Rectal smooth muscle tissue (tissue), 1 donor: ENCODE measurements around the gene SPRR2G.
"Not testable (repeated sequence)": the region's sequence is repeated elsewhere in the genome, so short reads cannot be mapped to it uniquely, and the experiment has no call there.

Experiments
- H3K27ac ChIP-seq: one replicate; pipeline ENCODE4 v1.7.0; 2013; ENCODE audit warnings: low read depth, low read length, inconsistent platforms
- H3K27me3 ChIP-seq: one replicate; pipeline ENCODE4 v1.7.0; 2013; ENCODE audit warnings: low read length; ENCODE audit not compliant: control insufficient read depth, insufficient read depth
- H3K36me3 ChIP-seq: one replicate; pipeline ENCODE4 v1.7.0; 2013; ENCODE audit warnings: low read length; ENCODE audit not compliant: control insufficient read depth, insufficient read depth
- H3K4me1 ChIP-seq: one replicate; pipeline ENCODE4 v1.7.0; 2013; ENCODE audit warnings: low read length; ENCODE audit not compliant: control insufficient read depth, insufficient read depth
- H3K4me3 ChIP-seq: one replicate; pipeline ENCODE4 v1.7.0; 2013; ENCODE audit warnings: low read length
- H3K9ac ChIP-seq: one replicate; pipeline ENCODE4 v1.7.0; 2013; ENCODE audit warnings: low read length

The SPRR2G gene

DNA sequence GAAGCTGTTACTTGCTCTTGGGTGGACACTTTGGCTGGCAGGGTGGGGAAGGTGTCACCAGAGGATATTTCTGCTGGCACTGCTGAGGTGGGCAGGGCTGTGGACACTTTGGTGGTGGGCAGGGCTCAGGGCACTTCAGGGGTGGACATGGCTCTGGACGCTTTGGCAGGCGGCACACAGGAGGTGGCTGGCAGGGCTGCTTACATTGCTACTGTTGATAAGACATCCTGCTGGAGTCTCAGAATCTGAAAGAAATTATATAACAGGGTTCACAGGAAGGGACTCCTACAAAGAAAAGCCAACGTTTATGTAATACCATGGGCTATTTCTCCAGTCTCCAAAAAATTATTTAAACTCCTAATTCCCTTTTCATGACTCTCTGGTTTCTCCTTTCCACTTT is 10.2 kb downstream of the SPRR2G start:
- Histone ChIP-seq H3K4me1 (no peaks in the 10 kb centered on the region), H3K27ac (no peak overlapping the region), H3K9ac (no peak overlapping the region), H3K36me3 (no peaks in the 10 kb centered on the region), H3K4me3 (no peak overlapping the region), H3K27me3 (no peaks in the 10 kb centered on the region)

DNA sequence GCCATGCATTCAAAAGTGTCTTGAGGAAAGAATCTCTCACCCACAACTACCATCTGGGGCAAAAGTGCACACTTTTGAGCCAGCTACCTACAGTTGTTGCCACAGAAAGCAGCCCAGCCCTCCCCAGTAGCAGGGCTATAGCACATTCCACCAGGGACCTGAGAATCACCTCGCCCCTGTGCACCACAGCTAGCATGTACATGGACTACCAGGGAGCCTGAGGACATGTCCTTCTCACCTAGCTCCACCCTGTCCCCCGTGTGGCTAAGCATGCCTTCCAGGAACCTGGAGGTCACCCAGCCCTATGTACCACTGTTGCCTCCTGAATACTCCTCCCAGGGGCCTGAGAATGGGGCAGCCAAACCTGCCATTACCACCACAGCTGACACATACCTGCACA is 16.9 kb downstream of the SPRR2G start:
- Histone ChIP-seq H3K4me3 (no peak overlapping the region), H3K27ac (no peak overlapping the region), H3K4me1 (no peaks in the 10 kb centered on the region), H3K27me3 (no peaks in the 10 kb centered on the region), H3K9ac (no peak overlapping the region), H3K36me3 (no peaks in the 10 kb centered on the region)

DNA sequence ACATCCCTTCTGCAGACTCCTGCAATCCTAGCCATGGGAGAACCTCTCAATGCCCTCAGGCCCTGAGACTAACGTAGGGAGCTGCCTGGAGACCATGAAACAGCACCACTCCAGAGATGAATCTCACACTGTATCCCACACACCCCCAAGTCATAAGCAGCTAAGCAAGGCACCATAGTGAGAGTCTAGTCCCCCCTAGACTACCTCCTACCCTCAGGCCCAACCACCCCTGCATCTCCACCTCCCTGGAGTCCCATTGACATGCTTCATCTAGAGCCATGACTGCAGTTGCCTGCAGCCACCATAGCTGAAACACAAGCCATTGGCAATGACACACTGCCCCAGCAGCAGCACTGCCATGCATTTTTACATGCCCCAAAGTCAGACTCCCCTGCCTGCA is 17.4 kb downstream of the SPRR2G start:
- H3K4me3 ChIP-seq = no peak overlapping the region
- H3K27me3 ChIP-seq = no peaks in the 10 kb centered on the region
- no peaks in the 10 kb centered on the region for H3K4me1 ChIP-seq
- no peaks in the 10 kb centered on the region for H3K36me3 ChIP-seq
- H3K9ac ChIP-seq = no peak overlapping the region
- no peak overlapping the region for H3K27ac ChIP-seq

DNA sequence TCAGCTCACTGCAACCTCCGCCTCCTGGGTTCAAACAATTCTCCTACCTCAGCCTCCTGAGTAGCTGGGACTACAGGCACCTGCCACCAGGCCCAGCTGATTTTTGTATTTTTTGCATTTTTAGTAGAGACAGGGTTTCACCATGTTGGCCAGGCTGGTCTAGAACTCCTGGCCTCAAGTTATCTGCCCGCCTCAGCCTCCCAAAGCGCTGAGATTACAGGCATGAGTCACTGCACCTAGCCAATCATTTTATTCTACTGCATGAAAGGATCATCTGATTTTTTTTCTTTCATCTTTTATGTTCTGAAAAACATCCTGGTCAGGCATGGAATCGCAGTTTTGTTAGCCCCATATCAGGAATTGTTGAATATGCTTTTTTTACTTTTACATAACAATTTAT is 22.0 kb downstream of the SPRR2G start:
- not testable (repeated sequence) for H3K27ac ChIP-seq, H3K4me3 ChIP-seq, H3K27me3 ChIP-seq, H3K36me3 ChIP-seq, H3K9ac ChIP-seq, H3K4me1 ChIP-seq

DNA sequence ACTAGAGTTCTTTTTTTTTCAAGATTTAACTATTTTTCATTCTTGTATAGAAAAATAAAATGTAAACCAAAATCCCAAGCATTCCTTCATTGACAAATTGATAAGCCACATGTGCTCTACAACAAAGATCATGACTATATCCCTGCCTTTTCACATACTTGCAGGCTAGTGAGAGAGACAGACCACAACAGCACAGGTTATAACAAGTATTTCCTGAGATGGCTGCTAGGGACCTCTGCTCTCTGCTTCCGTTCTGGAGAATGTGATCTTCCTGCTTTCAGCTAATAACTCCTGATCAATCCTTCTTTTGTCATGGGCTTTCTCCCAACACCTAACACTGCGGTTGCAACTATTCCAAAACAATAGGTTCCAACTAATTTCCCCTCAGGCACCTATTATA is 23.4 kb downstream of the SPRR2G start:
- no peaks in the 10 kb centered on the region for H3K36me3 ChIP-seq
- H3K27ac ChIP-seq = no peak overlapping the region
- no peak overlapping the region for H3K9ac ChIP-seq
- no peaks in the 10 kb centered on the region for H3K27me3 ChIP-seq
- H3K4me1 ChIP-seq = no peaks in the 10 kb centered on the region
- no peak overlapping the region for H3K4me3 ChIP-seq

DNA sequence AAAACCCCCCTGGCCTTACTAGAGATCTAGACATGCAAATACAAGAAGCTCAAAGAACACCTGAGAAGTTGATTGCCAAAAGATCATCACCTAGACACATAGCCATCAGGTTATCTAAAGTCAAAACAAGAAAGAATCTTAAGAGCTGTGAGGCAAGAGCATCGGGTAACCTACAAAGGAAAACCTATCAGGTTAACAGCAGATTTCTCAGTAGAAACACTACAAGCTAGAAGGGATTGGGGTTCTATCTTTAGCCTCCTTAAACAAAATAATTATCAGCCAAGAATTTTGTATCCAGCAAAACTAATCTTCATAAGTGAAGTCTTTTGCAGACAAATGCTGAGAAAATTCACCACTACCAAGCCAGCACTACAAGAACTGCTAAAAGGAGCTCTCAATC is 25.2 kb downstream of the SPRR2G start:
- H3K27me3 ChIP-seq = no peaks in the 10 kb centered on the region
- H3K9ac ChIP-seq = no peak overlapping the region
- H3K36me3 ChIP-seq = no peaks in the 10 kb centered on the region
- H3K4me1 ChIP-seq = no peaks in the 10 kb centered on the region
- no peak overlapping the region for H3K27ac ChIP-seq
- H3K4me3 ChIP-seq = no peak overlapping the region

GRCh38 chr1:153123793-153124192 is 26.9 kb downstream of the SPRR2G start:
- not testable (repeated sequence) for H3K9ac ChIP-seq, H3K4me3 ChIP-seq, H3K36me3 ChIP-seq, H3K27ac ChIP-seq, H3K4me1 ChIP-seq, H3K27me3 ChIP-seq

DNA sequence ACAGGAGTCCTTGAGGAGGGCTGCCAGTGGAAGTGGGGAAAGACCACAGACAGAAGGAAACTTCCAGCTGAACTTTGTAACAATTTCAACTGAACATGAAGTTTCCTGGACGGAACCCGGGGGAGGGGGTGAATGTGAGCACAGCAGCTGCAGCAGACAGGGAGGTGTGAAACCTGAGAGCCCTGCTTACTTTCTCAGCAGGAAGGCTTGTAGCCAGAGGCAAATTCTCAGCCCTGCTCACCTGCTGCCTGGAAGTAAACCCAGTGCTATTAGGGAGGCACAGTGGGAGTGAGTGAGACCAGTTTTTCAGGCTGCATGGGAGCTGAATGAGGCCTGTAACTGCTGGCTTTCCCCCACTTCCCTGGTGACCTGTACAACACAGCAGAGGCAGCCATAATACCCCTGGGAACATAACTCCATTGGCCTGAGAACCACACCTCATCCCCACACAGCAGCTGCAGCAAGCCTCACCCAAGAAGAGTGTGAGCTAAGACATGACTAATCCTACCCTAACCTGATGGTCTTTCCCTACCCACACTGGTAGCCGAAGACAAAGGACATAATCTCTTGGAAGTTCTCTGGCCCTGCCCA is 27.8 kb downstream of the SPRR2G start:
- H3K9ac ChIP-seq = no peak overlapping the region
- H3K36me3 ChIP-seq = no peaks in the 10 kb centered on the region
- no peak overlapping the region for H3K4me3 ChIP-seq
- H3K4me1 ChIP-seq = no peaks in the 10 kb centered on the region
- no peak overlapping the region for H3K27ac ChIP-seq
- H3K27me3 ChIP-seq = no peaks in the 10 kb centered on the region

DNA sequence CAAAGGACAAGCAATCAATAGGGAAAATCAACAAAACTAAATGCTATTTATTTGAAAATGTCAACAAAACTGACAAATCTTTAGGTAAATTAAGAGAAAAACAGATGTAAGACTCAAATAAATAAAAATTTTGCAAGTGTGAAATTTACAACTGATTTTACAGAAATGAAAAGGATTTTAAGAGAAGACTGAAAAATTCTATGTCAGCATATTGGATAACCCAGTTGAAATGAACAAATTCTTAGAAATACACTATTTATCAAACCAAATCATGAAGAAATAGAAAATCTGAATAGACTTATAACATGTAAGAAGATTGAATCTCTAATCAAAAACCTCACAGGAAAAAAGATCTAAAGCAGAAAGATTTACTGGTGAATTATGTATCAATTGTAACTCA is 29.7 kb downstream of the SPRR2G start:
- Histone ChIP-seq H3K4me1 (no peaks in the 10 kb centered on the region), H3K36me3 (no peaks in the 10 kb centered on the region), H3K4me3 (no peak overlapping the region), H3K27me3 (no peaks in the 10 kb centered on the region), H3K9ac (no peak overlapping the region), H3K27ac (no peak overlapping the region)

GRCh38 chr1:153119491-153119971 is 31.2 kb downstream of the SPRR2G start:
- H3K4me3 ChIP-seq = no peak overlapping the region
- H3K27ac ChIP-seq = no peak overlapping the region
- no peaks in the 10 kb centered on the region for H3K4me1 ChIP-seq
- no peaks in the 10 kb centered on the region for H3K27me3 ChIP-seq
- H3K36me3 ChIP-seq = no peaks in the 10 kb centered on the region
- no peak overlapping the region for H3K9ac ChIP-seq

DNA sequence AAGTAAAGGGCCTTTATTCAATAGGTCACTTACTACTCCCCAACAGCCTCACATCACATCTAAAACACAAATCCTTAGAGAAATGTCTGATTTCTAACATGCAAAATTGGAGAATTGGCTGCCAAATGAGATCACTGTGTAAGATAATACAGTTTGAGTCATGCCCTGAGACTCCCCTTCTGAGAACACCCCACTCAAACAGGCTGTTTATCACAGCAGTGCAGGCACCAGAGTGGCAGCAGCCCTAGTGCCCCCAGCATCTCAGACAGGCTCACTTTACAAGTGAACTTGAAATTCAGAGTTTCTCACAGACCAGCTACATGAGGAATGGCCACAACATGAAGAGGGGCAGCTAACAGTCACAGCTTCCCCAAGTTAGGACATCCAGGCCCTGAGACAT is 35.4 kb downstream of the SPRR2G start:
- not testable (repeated sequence) for H3K4me1 ChIP-seq, H3K9ac ChIP-seq, H3K36me3 ChIP-seq, H3K27ac ChIP-seq, H3K27me3 ChIP-seq, H3K4me3 ChIP-seq

DNA sequence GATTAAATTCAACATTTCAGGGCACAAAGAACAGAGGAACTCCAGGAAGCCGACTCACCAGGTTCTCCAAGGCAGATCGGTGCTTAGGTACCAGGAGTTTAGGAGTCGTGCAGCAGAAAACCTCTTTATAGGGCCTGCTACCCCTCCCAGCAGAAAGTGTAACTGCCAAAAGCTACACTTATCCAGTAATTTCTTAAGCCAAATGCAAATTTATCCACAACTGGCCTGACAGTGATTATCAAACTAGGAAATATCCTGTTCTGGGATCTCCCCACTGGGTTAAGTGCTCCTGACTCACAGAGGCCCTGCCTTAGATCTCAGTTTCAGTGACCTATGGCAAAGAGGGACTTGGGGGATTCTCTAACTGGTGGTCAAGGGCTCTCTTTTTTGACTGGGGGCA is 37.3 kb downstream of the SPRR2G start, which contains the start of gene SPRR2F:
SPRR2F (minus strand) TSS at position 101 of the 400 bp plus-strand sequence. CDS start 783 bp downstream, outside the sequence.
- Histone ChIP-seq H3K4me3 (no peak within 1 kb of the TSS), H3K36me3 (no peaks in the 10 kb centered on the region), H3K4me1 (no peaks in the 10 kb centered on the region), H3K27ac (no peak within 1 kb of the TSS), H3K9ac (no peak within 1 kb of the TSS), H3K27me3 (no peaks in the 10 kb centered on the region)

DNA sequence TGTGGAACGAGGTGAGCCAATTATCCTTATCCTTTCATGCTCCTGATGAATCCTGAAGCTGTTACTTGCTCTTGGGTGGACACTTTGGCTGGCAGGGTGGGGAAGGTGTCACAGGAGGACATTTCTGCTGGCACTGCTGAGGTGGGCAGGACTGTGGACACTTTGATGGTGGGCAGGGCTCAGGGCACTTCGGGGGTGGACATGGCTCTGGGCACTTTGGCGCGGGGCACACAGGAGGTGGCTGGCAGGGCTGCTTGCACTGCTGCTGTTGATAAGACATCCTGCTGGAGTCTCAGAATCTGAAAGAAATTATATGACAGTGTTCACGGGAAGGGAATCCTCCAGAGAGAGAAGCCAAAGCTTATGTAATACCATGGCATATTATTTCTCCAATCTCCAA is 38.2 kb downstream of the SPRR2G start:
- H3K27ac ChIP-seq, H3K27me3 ChIP-seq, H3K4me1 ChIP-seq, H3K9ac ChIP-seq, H3K36me3 ChIP-seq, H3K4me3 ChIP-seq: not testable (repeated sequence)
